Fibroblast of villous mesenchyme (primary cell): ENCODE results near the gene ALDH1L1. TPM values are rescaled to one million over a fixed set of nuclear protein-coding genes. Genes with fewer than 3 reads are reported as not detected.

Experiments
- DNase-seq: peaks from one replicate; pipeline ENCODE4 v3.0.0-alpha.2; 2010; ENCODE audit warnings: low read depth
- H3K4me3 ChIP-seq: 2 replicates; pipeline ENCODE4 v1.5.1; 2011; ENCODE audit warnings: low read depth, mild to moderate bottlenecking, low read length
- total RNA-seq: library from RNA; depleted of rRNA; stranded (reverse); fragments of >200 nt; gene quantifications from 2 replicates; pipeline ENCODE4 v1.2.3, GENCODE V29; 2012
- TF ChIP-seq, protein P1 (sequence below): IDR thresholded peaks from 2 replicates; pipeline ENCODE4 v1.5.1; 2012; ENCODE audit warnings: low read depth, mild to moderate bottlenecking, low read length; ENCODE audit not compliant: insufficient read depth

The ALDH1L1 gene
- total RNA-seq, 1 donor, result 3.9 TPM

DNA sequence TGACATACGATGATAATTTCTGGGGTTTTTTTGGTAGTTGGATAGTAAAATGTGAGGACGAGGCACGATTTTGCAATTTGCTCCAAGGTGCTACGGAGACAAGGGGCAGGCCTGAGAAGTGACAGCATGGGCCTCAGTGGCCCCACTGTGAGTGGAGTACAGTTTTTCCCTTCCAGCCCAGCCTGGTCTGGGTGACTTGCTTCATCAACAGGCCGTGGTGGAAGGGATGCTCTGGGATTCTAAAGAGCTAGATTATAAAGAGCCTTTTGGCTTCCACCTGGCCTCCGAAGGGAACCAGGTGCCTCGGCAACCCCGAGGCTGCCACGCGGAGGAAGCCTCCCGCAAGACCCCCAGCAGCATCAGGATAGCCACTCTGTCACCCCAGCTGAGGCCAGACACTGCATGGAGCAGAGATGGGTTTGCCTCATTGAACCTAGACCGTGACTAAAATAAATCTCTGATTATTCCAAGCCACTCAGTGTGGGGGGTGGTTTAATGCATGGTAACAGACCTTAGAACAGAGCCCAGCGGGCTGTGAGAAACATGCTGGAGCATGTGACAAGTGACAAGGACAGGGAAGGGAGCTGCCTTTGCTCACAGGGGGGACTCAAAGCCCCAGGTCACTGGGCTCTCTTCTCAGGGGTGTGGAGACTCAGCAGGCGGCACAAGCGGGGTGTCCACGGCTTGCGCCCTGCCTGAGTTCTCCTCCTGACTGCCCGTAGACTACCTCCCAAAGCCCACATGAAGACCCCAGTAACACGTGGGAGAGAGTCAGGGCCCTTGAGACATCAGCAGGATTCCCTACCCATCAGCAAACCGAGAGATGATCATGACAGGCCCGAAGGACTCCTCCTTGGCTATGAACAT is 73.8 kb downstream of the ALDH1L1 start:
- no peak for DNase-seq
- H3K4me3 ChIP-seq, result no peak overlapping the region
- TF ChIP-seq, protein P1, sequence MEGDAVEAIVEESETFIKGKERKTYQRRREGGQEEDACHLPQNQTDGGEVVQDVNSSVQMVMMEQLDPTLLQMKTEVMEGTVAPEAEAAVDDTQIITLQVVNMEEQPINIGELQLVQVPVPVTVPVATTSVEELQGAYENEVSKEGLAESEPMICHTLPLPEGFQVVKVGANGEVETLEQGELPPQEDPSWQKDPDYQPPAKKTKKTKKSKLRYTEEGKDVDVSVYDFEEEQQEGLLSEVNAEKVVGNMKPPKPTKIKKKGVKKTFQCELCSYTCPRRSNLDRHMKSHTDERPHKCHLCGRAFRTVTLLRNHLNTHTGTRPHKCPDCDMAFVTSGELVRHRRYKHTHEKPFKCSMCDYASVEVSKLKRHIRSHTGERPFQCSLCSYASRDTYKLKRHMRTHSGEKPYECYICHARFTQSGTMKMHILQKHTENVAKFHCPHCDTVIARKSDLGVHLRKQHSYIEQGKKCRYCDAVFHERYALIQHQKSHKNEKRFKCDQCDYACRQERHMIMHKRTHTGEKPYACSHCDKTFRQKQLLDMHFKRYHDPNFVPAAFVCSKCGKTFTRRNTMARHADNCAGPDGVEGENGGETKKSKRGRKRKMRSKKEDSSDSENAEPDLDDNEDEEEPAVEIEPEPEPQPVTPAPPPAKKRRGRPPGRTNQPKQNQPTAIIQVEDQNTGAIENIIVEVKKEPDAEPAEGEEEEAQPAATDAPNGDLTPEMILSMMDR, result no peak

DNA sequence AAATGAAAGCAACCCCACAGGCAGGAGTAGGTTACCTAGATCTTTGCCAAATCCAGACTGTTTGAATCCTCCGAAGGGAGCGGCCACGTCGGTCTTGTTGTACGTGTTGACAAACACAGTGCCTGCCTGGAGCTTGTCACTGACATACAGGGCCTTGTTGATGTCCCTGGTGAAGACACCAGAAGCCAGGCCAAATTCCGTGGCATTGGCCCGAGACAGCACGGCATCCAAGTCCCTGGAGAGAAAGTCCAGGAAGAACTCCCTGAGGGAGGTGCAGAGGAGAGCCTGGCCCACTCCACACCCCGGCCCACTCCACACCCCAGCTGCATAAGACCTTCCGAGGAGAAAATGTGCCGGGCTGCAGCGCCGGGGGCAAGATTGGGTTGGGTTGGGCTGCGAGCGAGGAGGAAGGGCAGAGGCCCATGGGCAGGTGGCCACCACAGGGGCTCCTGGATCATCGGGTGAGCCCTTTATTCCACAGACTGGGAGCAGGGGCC is 74.6 kb downstream of the ALDH1L1 start:
- H3K4me3 ChIP-seq, result no peak overlapping the region
- no peak for DNase-seq
- TF ChIP-seq, protein P1, result no peak

DNA sequence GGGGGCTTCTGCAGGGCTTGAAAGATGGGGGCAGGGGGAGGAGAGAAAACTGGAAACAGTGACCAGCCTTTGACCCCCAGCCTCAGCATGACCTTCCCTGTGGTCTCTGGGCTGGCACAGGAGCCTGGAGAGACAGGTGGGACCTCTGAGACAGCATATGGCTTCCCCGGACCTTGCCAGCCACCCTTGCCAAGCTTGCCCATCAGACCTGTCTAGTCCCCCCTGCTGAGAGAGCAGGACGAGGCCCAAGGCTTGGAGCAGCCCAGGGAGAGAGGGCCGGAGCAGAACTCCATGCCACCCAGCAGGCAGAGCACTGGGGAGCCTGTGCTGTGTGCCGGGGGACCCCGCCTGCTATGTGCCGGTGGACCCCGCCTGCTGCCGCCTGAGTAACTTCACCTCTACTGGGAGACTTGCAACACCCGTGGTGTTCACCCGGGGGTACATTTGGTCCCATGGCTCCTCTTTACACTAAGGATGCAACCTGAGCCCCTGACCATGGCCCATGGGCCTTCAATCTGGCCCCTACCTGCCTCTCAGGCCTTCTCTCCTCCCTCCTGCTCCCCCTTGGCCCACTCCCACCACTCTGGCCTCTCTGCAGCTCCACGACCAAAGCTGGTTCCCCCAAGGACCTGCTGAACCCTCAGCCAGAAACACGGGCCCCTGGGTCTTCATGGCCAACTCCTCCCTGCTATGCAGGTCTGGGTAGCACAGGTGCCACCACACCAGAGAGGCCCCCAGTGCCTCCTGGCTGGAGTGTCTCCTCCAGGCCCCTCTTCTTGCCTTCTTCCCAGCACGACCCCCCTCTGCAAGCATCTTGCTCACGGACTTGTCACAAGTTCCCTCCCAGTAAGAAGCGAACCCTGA is 75.4 kb downstream of the ALDH1L1 start:
- TF ChIP-seq, protein P1, result no peak
- no peak overlapping the region for H3K4me3 ChIP-seq
- DNase-seq, result no peak

DNA sequence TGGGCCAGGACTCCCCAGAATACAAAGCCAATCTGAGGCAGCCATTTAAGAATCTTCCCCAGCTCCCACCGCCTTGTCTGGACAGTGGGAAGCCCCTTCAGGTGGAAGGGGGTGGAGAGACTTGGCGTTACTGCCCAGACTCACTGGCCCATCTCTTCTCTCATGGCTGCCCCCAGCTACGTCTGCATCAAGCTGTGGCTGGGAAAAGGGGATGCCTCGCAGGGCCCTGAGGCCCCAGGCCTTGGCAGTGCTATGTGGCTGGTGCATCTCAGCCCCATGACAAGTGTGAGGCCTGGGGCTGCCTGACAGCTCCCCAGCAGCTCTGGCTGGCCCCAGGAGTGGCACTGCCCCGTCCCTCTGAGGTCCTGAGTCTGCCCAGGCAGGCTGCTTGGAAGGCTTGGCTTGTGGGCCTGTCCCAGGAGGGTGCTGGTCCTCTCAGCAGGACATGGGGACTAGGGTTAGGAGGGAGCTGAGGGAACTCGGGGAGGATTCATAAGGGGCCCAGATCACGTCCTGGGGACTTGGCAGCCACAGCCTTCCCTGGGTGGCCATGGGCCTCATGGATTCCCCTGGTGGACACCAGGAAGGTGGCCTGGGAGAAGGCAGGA is 76.3 kb downstream of the ALDH1L1 start:
- TF ChIP-seq, protein P1, result no peak
- no peak overlapping the region for H3K4me3 ChIP-seq
- DNase-seq, result no peak

DNA sequence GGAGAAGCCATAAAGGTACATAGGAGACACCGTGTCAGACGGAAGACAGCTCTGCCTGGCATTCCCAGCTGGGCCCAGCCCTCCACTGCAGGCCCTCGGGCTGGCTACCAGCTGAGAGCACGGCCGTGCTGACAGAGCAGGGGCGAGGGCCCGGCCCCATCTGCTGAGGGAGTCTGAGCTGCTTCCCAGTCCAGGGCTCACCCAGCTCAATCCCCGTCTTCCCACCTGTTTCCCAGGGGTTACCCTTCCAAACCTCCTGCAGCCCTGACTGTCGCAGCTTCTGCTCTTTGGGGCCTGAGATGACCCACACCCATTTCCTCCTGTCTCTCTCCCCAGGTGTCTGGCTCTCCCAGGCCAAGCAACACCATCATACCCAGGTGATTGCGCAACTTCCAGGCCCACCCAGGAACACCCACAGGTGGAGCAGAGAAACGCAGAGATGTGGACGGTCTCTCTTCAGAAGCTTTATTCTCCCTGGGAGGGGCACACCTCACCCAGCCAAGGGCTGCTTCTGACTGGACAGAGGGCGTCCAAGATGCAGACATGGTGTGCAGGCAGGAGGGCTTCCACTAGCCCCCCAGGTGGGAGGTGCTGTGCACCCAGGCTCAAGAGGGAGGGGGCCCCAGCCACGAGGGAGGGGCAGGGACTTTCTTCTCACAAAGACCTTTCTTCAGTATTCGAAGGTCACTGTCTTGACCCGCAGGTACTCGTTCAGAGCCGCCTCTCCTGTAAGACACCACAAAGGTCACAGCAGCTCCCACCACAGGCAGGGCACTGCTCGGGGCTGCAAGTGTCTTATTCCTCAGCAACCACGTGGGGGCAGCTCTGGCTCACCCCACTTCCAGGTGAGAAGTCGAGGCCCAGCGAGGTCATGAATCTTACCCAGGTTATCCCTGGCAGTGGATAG is 77.0 kb downstream of the ALDH1L1 start:
- TF ChIP-seq, protein P1, result no peak
- no peak for DNase-seq
- no peak overlapping the region for H3K4me3 ChIP-seq

DNA sequence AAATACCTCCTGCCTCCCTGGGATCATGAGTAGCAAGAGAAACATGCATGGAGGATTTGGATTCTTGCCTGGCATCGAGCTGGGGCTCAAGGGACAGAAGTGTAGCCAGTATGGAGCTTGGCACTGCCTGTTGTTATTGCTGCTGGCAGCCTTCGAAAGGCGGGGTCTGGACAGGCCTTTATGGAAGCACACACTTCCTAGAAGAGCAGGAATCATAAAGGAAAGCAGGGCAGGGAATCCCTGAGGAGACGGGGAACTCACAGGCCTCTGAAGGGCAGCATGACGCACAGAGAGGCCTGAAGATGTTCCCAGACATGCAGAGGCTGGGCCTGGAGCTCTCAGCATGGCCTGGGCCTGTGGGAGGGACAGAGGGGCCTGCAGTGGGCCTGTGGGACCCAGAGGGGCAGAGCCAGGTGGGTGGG is 77.8 kb downstream of the ALDH1L1 start:
- TF ChIP-seq, protein P1, result no peak
- no peak overlapping the region for H3K4me3 ChIP-seq
- DNase-seq, result no peak
